HT-29 (cell line): ENCODE results near the gene TRIM6. TPM values are rescaled to one million over a fixed set of nuclear protein-coding genes. Genes with fewer than 3 reads are reported as not detected.

ENCODE experiments used
- total RNA-seq: library from RNA; depleted of rRNA; stranded (reverse); fragments of >200 nt; shearing (Covaris generic); gene quantifications from 2 replicates; pipeline ENCODE4 v1.2.3, GENCODE V29; 2014; rRNA removed

The TRIM6 gene
- total RNA-seq, 1 experiment from 2014 or later = 2.7 TPM

Other genes starting within 250 kb of the TRIM6 start
- gene OR51B6, start 245.1 kb upstream of the TRIM6 start, total RNA-seq = not detected in 2 replicates
- not detected in 2 replicates for gene OR51M1, start 212.8 kb upstream of the TRIM6 start, total RNA-seq
- gene OR51Q1, start 174.5 kb upstream of the TRIM6 start, total RNA-seq = not detected in 2 replicates
- gene OR51I1, start 155.1 kb upstream of the TRIM6 start, total RNA-seq = not detected in 2 replicates
- not detected in 2 replicates for gene OR51I2, start 147.3 kb upstream of the TRIM6 start, total RNA-seq
- gene OR52D1, start 108.0 kb upstream of the TRIM6 start, total RNA-seq = not detected in 2 replicates
- gene UBQLN3, start 86.7 kb upstream of the TRIM6 start, total RNA-seq = not detected in 2 replicates
- not detected in 2 replicates for gene UBQLNL, start 79.9 kb upstream of the TRIM6 start, total RNA-seq
- gene OR52H1, start 48.1 kb upstream of the TRIM6 start, total RNA-seq = not detected in 2 replicates
- not detected in 2 replicates for gene OR52B6, start 15.8 kb upstream of the TRIM6 start, total RNA-seq
- 2.8 and 4.7 TPM in 2 replicates for gene TRIM34, start 28.4 kb downstream of the TRIM6 start, total RNA-seq
- gene TRIM5, start 88.4 kb downstream of the TRIM6 start, total RNA-seq = 11.0 and 16.6 TPM in 2 replicates
- 0.33 TPM in 1 of 2 replicates, not detected in the other for gene TRIM22, start 93.2 kb downstream of the TRIM6 start, total RNA-seq
- not detected in 2 replicates for gene OR56B1, start 139.8 kb downstream of the TRIM6 start, total RNA-seq
- gene OR52N4, start 157.6 kb downstream of the TRIM6 start, total RNA-seq = not detected in 2 replicates
- not detected in 2 replicates for gene OR52N5, start 186.7 kb downstream of the TRIM6 start, total RNA-seq
- not detected in 2 replicates for gene OR52N1, start 194.6 kb downstream of the TRIM6 start, total RNA-seq
- not detected in 2 replicates for gene OR52N2, start 212.3 kb downstream of the TRIM6 start, total RNA-seq
- not detected in 2 replicates for gene OR52E6, start 245.3 kb downstream of the TRIM6 start, total RNA-seq